OCI-LY3 (cell line): ENCODE measurements around the gene NFIB.

Experiments
- H2AFZ ChIP-seq: fragments of 200-600, 300-600 bp; shearing (Covaris generic); 2 replicates; pipeline ENCODE4 v1.6.0; 2014; ENCODE audit warnings: antibody characterized with exemption, low read depth, low read length
- H3K27ac ChIP-seq: fragments of 200-600, 300-600 bp; sonication (generic); 2 replicates; pipeline ENCODE4 v1.5.1; 2014; ENCODE audit warnings: mild to moderate bottlenecking, low read length, moderate library complexity, mixed read lengths
- H3K27me3 ChIP-seq: fragments of 200-600, 300-600 bp; sonication (generic); 2 replicates; pipeline ENCODE4 v1.6.1; 2014; ENCODE audit warnings: low read depth, low read length, mixed read lengths
- H3K36me3 ChIP-seq: fragments of 200-600, 300-600 bp; sonication (generic); replicated peaks from 2 replicates; pipeline ENCODE3; 2014; ENCODE audit warnings: low read depth, low read length, mixed read lengths
- H3K4me1 ChIP-seq: fragments of 300-600, 200-600 bp; sonication (generic); 2 replicates; pipeline ENCODE4 v1.6.1; 2014; ENCODE audit warnings: low read length, mixed read lengths
- H3K4me2 ChIP-seq: fragments of 200-600, 300-600 bp; sonication (generic); 2 replicates; pipeline ENCODE4 v1.6.1; 2014; ENCODE audit warnings: low read length, mixed read lengths
- H3K4me3 ChIP-seq: fragments of 300-600, 200-600 bp; sonication (generic); 2 replicates; pipeline ENCODE4 v1.5.1; 2014; ENCODE audit warnings: antibody characterized with exemption, mild to moderate bottlenecking, low read length, moderate library complexity
- H3K79me2 ChIP-seq: fragments of 300-600, 200-600 bp; shearing (Covaris generic); 2 replicates; pipeline ENCODE4 v1.6.1; 2014; ENCODE audit warnings: mild to moderate bottlenecking, low read length, mixed read lengths
- H3K9ac ChIP-seq: fragments of 300-600, 200-600 bp; shearing (Covaris generic); 2 replicates; pipeline ENCODE4 v1.6.0; 2014; ENCODE audit warnings: mild to moderate bottlenecking, low read length, moderate library complexity
- H3K9me3 ChIP-seq: fragments of 200-600, 300-600 bp; shearing (Covaris generic); 2 replicates; pipeline ENCODE4 v1.6.1; 2014; ENCODE audit warnings: low read length, mixed read lengths; ENCODE audit not compliant: insufficient read depth
- H4K20me1 ChIP-seq: fragments of 200-600, 300-600 bp; sonication (generic); 2 replicates; pipeline ENCODE4 v1.6.1; 2016; ENCODE audit warnings: low read length, mixed read lengths; ENCODE audit not compliant: insufficient read depth
- EZH2phosphoT487 ChIP-seq: fragments of 200-600 bp; shearing (Covaris generic); IDR thresholded peaks from 2 replicates; pipeline ENCODE4 v1.6.1; 2018; ENCODE audit warnings: antibody characterized with exemption, mixed run types, low read depth
- TF ChIP-seq, protein P1 (sequence below): fragments of 200-600, 300-600 bp; sonication (generic); IDR thresholded peaks from 2 replicates; pipeline ENCODE4 v1.5.1; 2014; ENCODE audit warnings: antibody characterized with exemption, low read length, low read depth

Gene NFIB

DNA sequence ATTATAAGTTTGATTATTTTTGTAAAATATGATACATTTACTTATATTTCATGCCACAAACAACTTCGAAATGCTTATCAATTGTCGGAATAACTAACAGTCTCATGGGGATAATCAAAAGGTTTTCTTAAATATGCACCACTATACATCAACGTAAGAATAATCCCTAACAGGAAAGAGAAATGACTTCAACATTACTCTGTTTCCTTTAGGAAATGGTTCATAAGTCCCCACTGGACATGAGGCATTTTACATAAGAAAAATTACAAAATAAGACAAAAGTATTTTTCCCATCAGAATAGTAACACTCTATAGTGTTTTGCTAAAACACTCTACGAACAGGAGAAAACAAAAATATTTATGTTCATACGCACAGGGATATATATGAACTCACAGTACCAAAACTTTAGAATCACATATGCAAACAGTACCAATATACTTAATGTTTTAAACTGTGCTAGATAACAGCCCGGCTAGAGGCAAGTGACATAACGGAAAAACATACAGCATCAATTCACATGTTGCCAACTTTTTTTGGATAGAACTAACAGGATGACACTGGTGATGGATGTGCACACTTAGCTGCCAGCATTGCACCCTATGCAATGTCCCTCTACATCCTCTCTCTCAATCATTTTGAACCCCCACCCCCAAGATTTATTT, 120.5 kb downstream of the NFIB start:
- H3K4me2 ChIP-seq, result no peak overlapping the region
- no peaks in the 10 kb centered on the region for H3K4me1 ChIP-seq
- H3K36me3 ChIP-seq, result no peaks in the 10 kb centered on the region
- TF ChIP-seq EZH2phosphoT487, result no peak
- TF ChIP-seq, protein P1, sequence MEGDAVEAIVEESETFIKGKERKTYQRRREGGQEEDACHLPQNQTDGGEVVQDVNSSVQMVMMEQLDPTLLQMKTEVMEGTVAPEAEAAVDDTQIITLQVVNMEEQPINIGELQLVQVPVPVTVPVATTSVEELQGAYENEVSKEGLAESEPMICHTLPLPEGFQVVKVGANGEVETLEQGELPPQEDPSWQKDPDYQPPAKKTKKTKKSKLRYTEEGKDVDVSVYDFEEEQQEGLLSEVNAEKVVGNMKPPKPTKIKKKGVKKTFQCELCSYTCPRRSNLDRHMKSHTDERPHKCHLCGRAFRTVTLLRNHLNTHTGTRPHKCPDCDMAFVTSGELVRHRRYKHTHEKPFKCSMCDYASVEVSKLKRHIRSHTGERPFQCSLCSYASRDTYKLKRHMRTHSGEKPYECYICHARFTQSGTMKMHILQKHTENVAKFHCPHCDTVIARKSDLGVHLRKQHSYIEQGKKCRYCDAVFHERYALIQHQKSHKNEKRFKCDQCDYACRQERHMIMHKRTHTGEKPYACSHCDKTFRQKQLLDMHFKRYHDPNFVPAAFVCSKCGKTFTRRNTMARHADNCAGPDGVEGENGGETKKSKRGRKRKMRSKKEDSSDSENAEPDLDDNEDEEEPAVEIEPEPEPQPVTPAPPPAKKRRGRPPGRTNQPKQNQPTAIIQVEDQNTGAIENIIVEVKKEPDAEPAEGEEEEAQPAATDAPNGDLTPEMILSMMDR, result no peak
- no peak overlapping the region for H3K27ac ChIP-seq
- peaks cover 3% of the 10 kb centered on the region; the same call in 1 of the 2 replicates for H3K27me3 ChIP-seq
- H3K4me3 ChIP-seq, result no peak overlapping the region
- H4K20me1 ChIP-seq, result no peaks in the 10 kb centered on the region
- H3K9ac ChIP-seq, result no peak overlapping the region
- no peak overlapping the region for H2AFZ ChIP-seq
- no peaks in the 10 kb centered on the region for H3K79me2 ChIP-seq
- H3K9me3 ChIP-seq, result no peaks in the 10 kb centered on the region

DNA sequence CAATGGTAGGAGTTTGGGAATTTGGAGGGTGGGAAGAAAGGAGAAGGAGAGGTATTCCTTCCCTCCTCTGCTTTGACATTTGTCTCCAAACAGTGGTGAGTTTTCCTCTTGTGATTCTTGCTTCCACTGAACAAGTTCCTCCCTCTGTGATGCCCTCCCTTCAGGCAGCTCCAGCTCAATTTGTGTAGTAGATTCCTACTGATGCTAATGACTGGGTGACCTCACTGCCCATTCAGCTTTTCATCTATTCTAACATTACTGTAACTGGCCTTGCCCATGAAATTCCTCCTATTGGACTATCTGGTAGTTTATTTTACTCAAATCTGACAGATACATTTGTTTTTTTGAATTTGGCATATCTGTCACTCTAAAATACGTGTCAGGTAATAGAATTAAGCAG, 121.4 kb downstream of the NFIB start:
- H3K9ac ChIP-seq, result no peak overlapping the region
- H3K4me1 ChIP-seq, result no peaks in the 10 kb centered on the region
- peaks cover 3% of the 10 kb centered on the region; the same call in 1 of the 2 replicates for H3K27me3 ChIP-seq
- H2AFZ ChIP-seq, result no peak overlapping the region
- no peak overlapping the region for H3K4me3 ChIP-seq
- no peak for TF ChIP-seq EZH2phosphoT487
- TF ChIP-seq, protein P1, result no peak
- no peaks in the 10 kb centered on the region for H3K79me2 ChIP-seq
- no peaks in the 10 kb centered on the region for H3K36me3 ChIP-seq
- no peaks in the 10 kb centered on the region for H4K20me1 ChIP-seq
- H3K4me2 ChIP-seq, result no peak overlapping the region
- no peak overlapping the region for H3K27ac ChIP-seq
- no peaks in the 10 kb centered on the region for H3K9me3 ChIP-seq

DNA sequence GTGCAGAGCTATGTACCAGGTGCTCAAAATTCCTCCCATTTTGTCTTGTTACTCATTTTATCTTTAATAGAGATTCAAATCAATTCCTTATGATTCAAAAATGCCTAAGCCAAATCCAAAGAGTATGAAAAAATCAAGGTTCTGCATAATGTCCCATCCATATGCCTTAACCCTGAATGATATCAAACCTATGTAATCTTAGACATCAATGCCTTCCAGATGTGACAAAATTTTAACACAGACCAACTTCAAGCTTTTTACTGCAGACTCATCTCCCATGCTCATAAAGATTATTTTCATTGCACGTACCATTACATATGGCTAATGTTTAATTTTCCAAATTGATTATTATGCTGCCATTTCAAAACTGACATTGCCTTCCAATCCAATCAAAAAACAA, 122.4 kb downstream of the NFIB start:
- Histone ChIP-seq H3K4me2 (no peak overlapping the region), H3K36me3 (no peaks in the 10 kb centered on the region), H3K4me1 (no peaks in the 10 kb centered on the region), H4K20me1 (no peaks in the 10 kb centered on the region), H2AFZ (no peak overlapping the region), H3K9ac (no peak overlapping the region), H3K27ac (no peak overlapping the region), H3K27me3 (peaks cover 3% of the 10 kb centered on the region; the same call in 1 of the 2 replicates), H3K4me3 (no peak overlapping the region), H3K79me2 (no peaks in the 10 kb centered on the region), H3K9me3 (no peaks in the 10 kb centered on the region)
- TF ChIP-seq, protein P1, result no peak
- no peak for TF ChIP-seq EZH2phosphoT487

DNA sequence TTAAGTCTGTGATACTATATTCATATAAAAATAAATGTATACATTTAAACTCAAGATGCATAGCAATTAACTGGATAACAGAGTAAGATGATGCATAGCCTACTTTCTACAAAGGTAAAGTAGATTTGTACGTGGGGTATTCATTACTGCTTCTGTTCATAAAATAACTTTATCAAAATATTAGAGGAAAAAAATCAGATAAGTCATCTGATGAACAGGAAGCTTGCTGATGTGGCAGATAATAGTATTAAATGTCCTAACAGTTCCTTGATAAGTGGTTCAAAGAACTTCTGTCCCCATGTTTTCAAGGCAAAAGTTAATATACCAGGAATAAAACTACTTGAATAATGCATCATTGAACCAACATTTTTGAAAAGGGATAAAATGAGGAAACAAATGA, 123.7 kb downstream of the NFIB start:
- H3K4me1 ChIP-seq, result no peaks in the 10 kb centered on the region
- no peak overlapping the region for H3K27ac ChIP-seq
- no peak overlapping the region for H3K9ac ChIP-seq
- H3K36me3 ChIP-seq, result no peaks in the 10 kb centered on the region
- no peak overlapping the region for H3K4me2 ChIP-seq
- H3K27me3 ChIP-seq, result peaks cover 3% of the 10 kb centered on the region; the same call in 1 of the 2 replicates
- H3K4me3 ChIP-seq, result no peak overlapping the region
- TF ChIP-seq, protein P1, result no peak
- TF ChIP-seq EZH2phosphoT487, result no peak
- no peaks in the 10 kb centered on the region for H3K79me2 ChIP-seq
- no peak overlapping the region for H2AFZ ChIP-seq
- H4K20me1 ChIP-seq, result no peaks in the 10 kb centered on the region
- no peaks in the 10 kb centered on the region for H3K9me3 ChIP-seq
